ENCODE data around the gene C1R. TPM values are rescaled to one million over a fixed set of nuclear protein-coding genes. Genes with fewer than 3 reads are reported as not detected.

The C1R gene
- 100 to 1,000 TPM in 2 of 4 donors, 10 to 100 TPM in 2; 22.8 to 297 (median 140) TPM for total RNA-seq

GRCh38 chr12:7092229-7092985 is at the start of gene C1R:
C1R (minus strand) TSS chr12:7092445; CDS start chr12:7092388, 57 bp downstream.
- DNase-seq: no peak
- Histone ChIP-seq H3K27ac (peak within 1 kb of the TSS; percentile 78 to 92 (median 87)), H3K36me3 (peaks cover 0 to 26% (median 7%) of the 10 kb centered on the region in 3 donors), H3K9me3 (no peaks in the 10 kb centered on the region), H3K4me1 (peaks cover 18 to 56% (median 47%) of the 10 kb centered on the region in 3 donors), H3K4me3 (peak within 1 kb of the TSS; percentile 36 to 68 (median 50)), H3K27me3 (no peaks in the 10 kb centered on the region)
- 4 to 14% methylated on average over 12 to 13 of the region's 16 CpGs for WGBS, 2 donors
- TF ChIP-seq POLR2A (IDR thresholded peaks at IDR 0.05) (peak in 2 of 4 donors; percentile 41 to 47), CTCF (IDR thresholded peaks at IDR 0.05) (peak; percentile 82 to 94 (median 90))
- intact Hi-C loops (cut with DNase I): loop anchor here (5.0 kb wide), 1 partner anchor 35 kb away; no protein-coding TSS in a partner anchor

DNA sequence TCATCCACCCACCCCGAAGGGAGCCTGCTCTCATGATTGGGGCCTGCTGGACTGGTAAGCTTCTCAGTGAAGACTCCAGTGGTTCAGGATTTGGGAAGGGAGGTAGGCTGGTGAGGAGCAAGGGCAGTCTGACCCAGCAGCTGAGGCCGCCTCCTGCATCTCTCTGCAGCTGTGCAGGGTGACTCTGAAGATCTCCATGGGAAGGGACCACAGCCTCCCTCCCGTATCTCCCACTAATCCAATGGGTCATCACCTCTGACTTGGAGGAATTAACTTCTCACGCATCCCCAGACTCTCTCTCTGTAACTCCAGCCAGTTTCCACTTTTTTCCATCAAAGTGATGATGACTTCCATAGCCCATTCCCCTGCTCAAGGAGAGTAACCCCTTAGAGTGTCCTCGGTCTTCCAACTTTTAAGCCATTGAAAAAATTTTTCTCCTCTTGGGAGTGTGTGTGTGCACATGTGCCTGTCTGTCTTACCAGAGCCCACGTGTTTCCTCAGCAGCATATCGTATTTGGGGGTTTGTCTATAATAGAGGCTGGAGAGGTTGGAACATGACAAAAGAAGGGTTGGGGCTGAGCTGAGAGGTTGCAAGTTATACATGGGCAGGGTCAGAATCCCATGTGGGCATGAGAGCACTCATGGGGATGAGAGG is 49.2 kb upstream of the C1R start:
- Histone ChIP-seq H3K27ac (no peak overlapping the region), H3K4me3 (no peak overlapping the region), H3K36me3 (peaks cover 8 to 68% (median 9%) of the 10 kb centered on the region in 3 donors), H3K4me1 (peaks cover 0 to 10% (median 0%) of the 10 kb centered on the region in 3 donors), H3K9me3 (no peaks in the 10 kb centered on the region), H3K27me3 (no peaks in the 10 kb centered on the region)
- intact Hi-C loops (cut with DNase I): no loop called here
- 83 to 94% methylated on average over 4 to 5 of the region's 7 CpGs for WGBS, 2 donors
- DNase-seq: no peak
- TF ChIP-seq CTCF (IDR thresholded peaks at IDR 0.05) (no peak), POLR2A (IDR thresholded peaks at IDR 0.05) (no peak)

DNA sequence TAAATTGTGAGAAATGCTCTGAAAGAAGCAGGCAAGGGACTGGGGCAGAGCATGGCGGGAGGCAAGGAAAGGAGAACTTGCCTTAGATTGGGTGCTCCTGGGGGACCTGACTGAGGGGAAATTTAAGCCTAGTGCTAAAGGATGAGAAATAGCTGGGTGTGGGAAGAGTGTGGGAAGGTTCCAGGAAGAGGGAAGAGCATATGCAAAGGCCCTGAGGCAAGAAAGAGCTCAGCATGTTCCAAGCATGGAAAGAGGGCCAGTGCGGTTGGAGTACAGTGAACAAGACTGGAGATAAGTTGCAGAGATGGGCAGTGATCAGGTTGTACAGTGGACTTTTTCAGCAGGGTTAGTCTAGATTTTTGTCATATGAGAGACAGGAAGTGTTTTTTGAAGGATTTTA is 47.0 kb upstream of the C1R start:
- Histone ChIP-seq H3K27me3 (no peaks in the 10 kb centered on the region), H3K36me3 (peaks cover 10 to 78% (median 12%) of the 10 kb centered on the region in 3 donors)
- TF ChIP-seq POLR2A (IDR thresholded peaks at IDR 0.05) (no peak), CTCF (IDR thresholded peaks at IDR 0.05) (no peak)

DNA sequence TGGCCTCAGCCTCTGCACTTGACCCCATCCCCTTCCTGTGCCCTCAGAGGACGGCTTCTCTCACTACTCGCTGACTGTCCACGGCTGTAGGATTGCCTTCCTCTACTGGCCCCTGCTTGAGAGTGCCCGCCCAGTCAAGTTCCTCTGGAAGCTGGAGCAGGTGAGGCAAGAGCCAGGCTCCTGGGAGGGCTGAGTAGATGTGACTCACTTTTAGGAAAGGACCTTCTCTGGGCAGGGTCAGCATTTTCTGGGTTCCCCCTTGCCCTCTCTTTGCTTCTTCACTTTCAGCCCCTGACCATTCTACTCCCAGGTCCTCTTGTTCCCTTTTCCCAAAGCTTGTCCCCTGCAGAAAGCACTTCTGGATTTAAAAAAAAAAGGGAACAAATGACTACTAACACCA is 45.7 kb upstream of the C1R start:
- DNase-seq: no peak
- H3K27me3 ChIP-seq: no peaks in the 10 kb centered on the region
- no peak for TF ChIP-seq CTCF (IDR thresholded peaks at IDR 0.05)
- TF ChIP-seq POLR2A (IDR thresholded peaks at IDR 0.05): no peak
- peaks cover 10 to 80% (median 12%) of the 10 kb centered on the region in 3 donors for H3K36me3 ChIP-seq
- H3K4me1 ChIP-seq: no peaks in the 10 kb centered on the region
- no peak overlapping the region for H3K4me3 ChIP-seq
- intact Hi-C loops (cut with DNase I): no loop called here
- H3K27ac ChIP-seq: no peak overlapping the region
- 62 to 87% methylated on average over 3 to 4 of the region's 4 CpGs for WGBS, 2 donors
- H3K9me3 ChIP-seq: no peaks in the 10 kb centered on the region

More for the DNA sequence above, 47.0 kb upstream of the C1R start:
- no peak for DNase-seq
- no peak overlapping the region for H3K27ac ChIP-seq
- H3K4me3 ChIP-seq: no peak overlapping the region
- intact Hi-C loops (cut with DNase I): no loop called here
- 90 to 91% methylated on average over 2 of the region's 2 CpGs for WGBS, 2 donors
- H3K4me1 ChIP-seq: peaks cover 0 to 1% (median 0%) of the 10 kb centered on the region in 3 donors
- H3K9me3 ChIP-seq: no peaks in the 10 kb centered on the region

- DNase-seq: no peak
- 78 to 84% methylated on average over 1 to 2 of the region's 3 CpGs for WGBS, 2 donors
- intact Hi-C loops (cut with DNase I): no loop called here
- TF ChIP-seq CTCF (IDR thresholded peaks at IDR 0.05) (no peak), POLR2A (IDR thresholded peaks at IDR 0.05) (no peak)
- Histone ChIP-seq H3K27ac (no peak overlapping the region), H3K4me1 (peaks cover 0 to under 1% (median 0%) of the 10 kb centered on the region in 3 donors), H3K4me3 (no peak overlapping the region), H3K36me3 (peaks cover 10 to 78% (median 12%) of the 10 kb centered on the region in 3 donors), H3K27me3 (no peaks in the 10 kb centered on the region), H3K9me3 (no peaks in the 10 kb centered on the region)
Measured at GRCh38 chr12:7136676-7137075, 44.4 kb upstream of the C1R start.
